T-cell (primary cell): ENCODE results near the gene PLCL1. TPM values are rescaled to one million over a fixed set of nuclear protein-coding genes. Genes with fewer than 3 reads are reported as not detected.

Experiments
- ATAC-seq, 4 experiments: fragments of 200-7000 bp in 3 of 4; fragments of 150-1000 bp in 1 of 4; cut with Tn5 transposase; replicated peaks in 1 of 4; 1 replicate in 3 of 4; 2 replicates in 1 of 4; pipeline ENCODE4 v1.10.0; 2021; ENCODE audit warnings: moderate library complexity in 3 of 4, mild to moderate bottlenecking in 2 of 4, moderate number of reproducible peaks in 1 of 4
- CTCF ChIA-PET, 2 donors: fragments of 300-600 bp; sonication (Branson Sonifier 250); formaldehyde crosslinking; loops; one replicate each; lab custom pipeline; 2022; ENCODE audit warnings: antibody characterized with exemption in 2 of 2; lab: Charles Lee
- POLR2A ChIA-PET, 2 donors: fragments of 300-600 bp; sonication (Branson Sonifier 250); formaldehyde crosslinking; loops; one replicate each; lab custom pipeline; 2022; ENCODE audit warnings: antibody characterized with exemption in 2 of 2; lab: Charles Lee
- DNase-seq, 35 experiments: peaks; one replicate each; pipeline versions ENCODE4 v3.0.0 to v3.0.0-alpha.2; 2013 to 2023
- H3K27ac ChIP-seq: one replicate; pipeline ENCODE4 v1.5.1; 2013; ENCODE audit warnings: low read length
- H3K27me3 ChIP-seq, 2 experiments: replicated peaks in 1 of 2; 1 replicate in 1 of 2; 2 replicates in 1 of 2; pipeline versions ENCODE4 v1.6.1 to v1.7.0; 2013; ENCODE audit warnings: low read length in 1 of 2, mixed read lengths in 1 of 2; ENCODE audit not compliant: control insufficient read depth in 2 of 2, insufficient read depth in 2 of 2; ENCODE audit errors: extremely low read depth in 1 of 2
- H3K36me3 ChIP-seq, 2 donors: 1 replicate in 1 of 2; 2 replicates in 1 of 2; pipeline versions ENCODE4 v1.6.1 to v1.7.0; 2013; ENCODE audit warnings: low read length in 1 of 2; ENCODE audit not compliant: control insufficient read depth in 2 of 2, insufficient read depth in 1 of 2; ENCODE audit errors: extremely low read depth in 1 of 2
- H3K4me1 ChIP-seq, 2 experiments: 1 replicate in 1 of 2; 2 replicates in 1 of 2; pipeline versions ENCODE4 v1.6.1 to v1.7.0; 2013; ENCODE audit warnings: low read length in 2 of 2, mixed read lengths in 1 of 2; ENCODE audit not compliant: insufficient read depth in 2 of 2, control insufficient read depth in 1 of 2; ENCODE audit errors: extremely low read depth in 1 of 2
- H3K4me3 ChIP-seq, 2 donors: 1 replicate in 1 of 2; 2 replicates in 1 of 2; pipeline versions ENCODE4 v1.5.1 to v1.7.0; 2013; ENCODE audit warnings: mild to moderate bottlenecking in 2 of 2, low read length in 1 of 2, moderate library complexity in 1 of 2; ENCODE audit not compliant: control insufficient read depth in 1 of 2; ENCODE audit errors: extremely low read depth in 1 of 2
- H3K9me3 ChIP-seq: 2 replicates; pipeline ENCODE4 v1.7.0; 2013
- H3K27ac Mint-ChIP-seq, 2 donors: one replicate each; pipeline ENCODE4 v1.8.0; 2020 to 2021; ENCODE audit warnings: mild to moderate bottlenecking in 2 of 2, mixed read lengths in 2 of 2
- H3K27me3 Mint-ChIP-seq, 2 donors: one replicate each; pipeline ENCODE4 v1.8.0; 2021 to 2022; ENCODE audit warnings: mixed read lengths in 2 of 2
- H3K36me3 Mint-ChIP-seq: one replicate; pipeline ENCODE4 v1.8.0; 2021; ENCODE audit warnings: mixed read lengths
- H3K4me1 Mint-ChIP-seq, 3 donors: one replicate each; pipeline ENCODE4 v1.8.0; 2020 to 2022; ENCODE audit warnings: mixed read lengths in 3 of 3, mild to moderate bottlenecking in 1 of 3
- H3K4me3 Mint-ChIP-seq, 3 donors: one replicate each; pipeline ENCODE4 v1.8.0; 2020 to 2022; ENCODE audit warnings: mild to moderate bottlenecking in 3 of 3, mixed read lengths in 3 of 3, moderate library complexity in 3 of 3
- H3K9me3 Mint-ChIP-seq, 3 donors: one replicate each; pipeline ENCODE4 v1.8.0; 2020 to 2022; ENCODE audit warnings: mixed read lengths in 3 of 3
- WGBS: methylation state at CpG from one replicate; pipeline ENCODE4 v1.1.5; 2013; ENCODE audit warnings: missing lambda C conversion rate; ENCODE audit not compliant: insufficient coverage; 5-methylcytosine and 5-hydroxymethylcytosine counted together
- total RNA-seq, 35 experiments: library from RNA in 6 of 35; stranded (reverse) in 6 of 35; fragments of 120-200 nt in 1 of 35; gene quantifications; one replicate each; pipeline versions ENCODE4 v1.2.1 to v1.2.4 and lab custom pipeline; 2013 to 2026

The PLCL1 gene
- total RNA-seq, 5 donors from 2014 or later (not counting 1 experiment from before 2014, with no cell fraction given) = 15.3 to 24.7 (median 20.3) TPM

DNA sequence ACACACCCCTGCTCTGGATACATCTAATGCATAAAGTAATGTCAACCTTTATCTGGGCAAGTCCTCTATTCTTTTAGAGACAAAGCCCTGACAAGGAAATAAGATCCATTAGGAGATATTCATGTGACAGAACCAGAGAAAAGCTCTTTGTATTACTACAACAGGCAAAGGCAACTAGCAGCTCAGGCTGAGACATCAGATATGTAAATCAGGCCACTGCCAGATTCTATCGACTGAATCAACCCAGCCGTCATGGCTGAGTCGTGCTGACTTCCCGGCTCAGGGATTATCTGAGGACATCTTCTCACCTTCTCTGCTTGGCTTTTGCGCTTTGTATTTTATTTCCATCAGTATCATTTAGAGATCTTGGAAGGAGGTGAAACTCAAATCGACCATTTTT is 294.5 kb downstream of the PLCL1 start:
- ATAC-seq (no peak), DNase-seq (no peak)
- Histone ChIP-seq H3K36me3 (peaks cover 0 to 2% of the 10 kb centered on the region in 2 donors), H3K27ac (no peak overlapping the region), H3K9me3 (no peaks in the 10 kb centered on the region), H3K27me3 (no peaks in the 10 kb centered on the region), H3K4me3 (no peak overlapping the region), H3K4me1 (no peaks in the 10 kb centered on the region)
- H3K36me3 Mint-ChIP-seq = peaks cover 46% of the 10 kb centered on the region
- WGBS = 92% methylated on average over 3 of the region's 6 CpGs
- H3K9me3 Mint-ChIP-seq = no peaks in the 10 kb centered on the region
- POLR2A ChIA-PET = no interaction called here
- no peaks in the 10 kb centered on the region for H3K27me3 Mint-ChIP-seq
- H3K4me3 Mint-ChIP-seq = no peak overlapping the region
- CTCF ChIA-PET = interaction anchor here in 1 of 2 donors (1.2 kb wide), 1 partner anchor 28 kb away, joined by 3 read pairs; no protein-coding TSS in a partner anchor
- no peak overlapping the region for H3K27ac Mint-ChIP-seq
- H3K4me1 Mint-ChIP-seq = peaks cover 0 to 2% (median 0%) of the 10 kb centered on the region in 3 donors

DNA sequence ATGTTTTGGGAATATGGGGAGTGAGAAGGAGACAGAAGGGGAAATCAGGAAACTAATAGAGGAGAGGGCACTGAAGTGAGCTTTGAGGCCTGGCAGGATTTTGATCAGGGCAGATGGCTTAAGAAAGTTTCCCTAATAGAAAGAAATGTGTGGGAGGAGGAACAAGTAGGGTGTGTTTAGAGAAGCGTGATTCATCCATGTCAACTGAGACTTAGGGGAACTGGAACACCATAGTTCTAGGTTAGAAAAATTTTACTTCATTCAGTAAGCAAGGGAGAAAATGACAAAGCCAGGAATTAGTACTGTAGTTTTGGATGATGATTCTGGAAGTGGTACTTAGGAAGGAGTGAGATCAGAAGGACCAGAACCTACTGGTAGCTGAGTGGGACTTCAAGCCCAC is 296.0 kb downstream of the PLCL1 start:
- H3K9me3 Mint-ChIP-seq = no peaks in the 10 kb centered on the region
- DNase-seq (no peak), ATAC-seq (no peak)
- H3K4me1 ChIP-seq = no peaks in the 10 kb centered on the region
- ChIA-PET POLR2A (no interaction called here), CTCF (no interaction called here)
- peaks cover 2 to 4% of the 10 kb centered on the region in 2 donors for H3K36me3 ChIP-seq
- no peak overlapping the region for H3K27ac ChIP-seq
- H3K27me3 Mint-ChIP-seq = no peaks in the 10 kb centered on the region
- H3K36me3 Mint-ChIP-seq = peaks cover 53% of the 10 kb centered on the region
- H3K27me3 ChIP-seq = no peaks in the 10 kb centered on the region
- H3K4me3 ChIP-seq = no peak overlapping the region
- no peak overlapping the region for H3K4me3 Mint-ChIP-seq
- no CpG with 5 or more reads among the region's 1 CpG for WGBS
- no peak overlapping the region for H3K27ac Mint-ChIP-seq
- no peaks in the 10 kb centered on the region for H3K9me3 ChIP-seq
- peaks cover 0 to 2% (median 0%) of the 10 kb centered on the region in 3 donors for H3K4me1 Mint-ChIP-seq

DNA sequence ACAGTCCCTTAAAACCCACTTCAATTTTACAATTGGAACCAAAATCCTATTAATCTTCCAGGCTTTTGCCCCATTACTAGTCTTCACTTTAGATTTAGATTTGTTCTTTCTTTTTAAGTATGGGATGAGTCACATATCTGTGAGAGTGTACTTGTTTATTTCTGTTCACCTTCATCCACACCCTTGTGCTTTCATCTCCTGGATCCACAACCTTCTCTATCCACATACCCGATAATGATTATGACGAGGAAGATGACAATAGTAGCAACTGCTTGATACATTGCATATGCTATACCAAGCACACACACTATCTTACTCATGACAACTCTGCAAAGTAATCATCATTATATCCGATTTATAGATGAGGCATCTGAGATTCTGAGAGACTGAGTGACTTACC is 297.3 kb downstream of the PLCL1 start:
- Histone ChIP-seq H3K9me3 (no peaks in the 10 kb centered on the region), H3K4me3 (no peak overlapping the region), H3K27me3 (no peaks in the 10 kb centered on the region), H3K27ac (no peak overlapping the region), H3K4me1 (no peaks in the 10 kb centered on the region), H3K36me3 (peaks cover 2 to 6% of the 10 kb centered on the region in 2 donors)
- CTCF ChIA-PET = no interaction called here
- peaks cover 66% of the 10 kb centered on the region for H3K36me3 Mint-ChIP-seq
- no peaks in the 10 kb centered on the region for H3K4me1 Mint-ChIP-seq
- no peak overlapping the region for H3K27ac Mint-ChIP-seq
- no peaks in the 10 kb centered on the region for H3K9me3 Mint-ChIP-seq
- DNase-seq (no peak), ATAC-seq (no peak)
- POLR2A ChIA-PET = no interaction called here
- WGBS = 100% methylated on average over 1 of the region's 3 CpGs
- H3K4me3 Mint-ChIP-seq = no peak overlapping the region
- no peaks in the 10 kb centered on the region for H3K27me3 Mint-ChIP-seq

GRCh38 chr2:198102120-198102519 is 297.7 kb downstream of the PLCL1 start:
- ATAC-seq (no peak), DNase-seq (no peak)
- Mint-ChIP-seq H3K27me3 (no peaks in the 10 kb centered on the region), H3K27ac (no peak overlapping the region), H3K4me3 (no peak overlapping the region), H3K36me3 (peaks cover 69% of the 10 kb centered on the region), H3K9me3 (no peaks in the 10 kb centered on the region), H3K4me1 (no peaks in the 10 kb centered on the region)
- H3K36me3 ChIP-seq = peaks cover 2 to 6% of the 10 kb centered on the region in 2 donors
- no peaks in the 10 kb centered on the region for H3K4me1 ChIP-seq
- POLR2A ChIA-PET = no interaction called here
- WGBS = no CpG with 5 or more reads among the region's 3 CpGs
- no peaks in the 10 kb centered on the region for H3K9me3 ChIP-seq
- no peak overlapping the region for H3K27ac ChIP-seq
- H3K4me3 ChIP-seq = no peak overlapping the region
- H3K27me3 ChIP-seq = no peaks in the 10 kb centered on the region
- CTCF ChIA-PET = no interaction called here

DNA sequence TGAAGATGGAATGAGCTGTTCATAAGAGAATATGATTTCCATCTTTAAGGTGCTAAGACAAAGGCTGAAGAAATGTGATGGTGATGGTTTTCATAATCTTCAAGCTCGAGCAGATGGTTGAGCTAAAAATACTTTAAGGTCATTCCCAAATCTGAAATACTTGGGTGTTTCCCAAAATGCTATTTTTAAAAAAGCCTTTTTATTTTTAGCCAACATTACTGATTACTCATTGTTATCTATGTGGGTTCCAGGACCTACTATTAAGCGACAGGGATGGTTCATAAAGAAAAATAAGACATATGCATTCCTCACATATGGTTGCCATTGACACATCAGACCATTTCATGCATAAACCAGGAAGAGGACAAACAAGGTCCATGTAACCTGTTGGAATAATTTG is 298.5 kb downstream of the PLCL1 start:
- POLR2A ChIA-PET = no interaction called here
- Histone ChIP-seq H3K27me3 (no peaks in the 10 kb centered on the region), H3K4me3 (no peak overlapping the region), H3K4me1 (no peaks in the 10 kb centered on the region), H3K27ac (no peak overlapping the region), H3K36me3 (peaks cover 2 to 6% of the 10 kb centered on the region in 2 donors), H3K9me3 (no peaks in the 10 kb centered on the region)
- Mint-ChIP-seq H3K36me3 (peaks cover 71% of the 10 kb centered on the region), H3K27me3 (no peaks in the 10 kb centered on the region), H3K4me1 (no peaks in the 10 kb centered on the region), H3K9me3 (no peaks in the 10 kb centered on the region), H3K27ac (no peak overlapping the region), H3K4me3 (no peak overlapping the region)
- no peak for DNase-seq
- no peak for ATAC-seq
- CTCF ChIA-PET = no interaction called here
- WGBS = no CpG with 5 or more reads among the region's 2 CpGs

- DNase-seq (peak in 1 of 35 experiments; percentile 11), ATAC-seq (no peak)
- Histone ChIP-seq H3K36me3 (peaks cover under 1 to 6% of the 10 kb centered on the region in 2 donors), H3K27me3 (no peaks in the 10 kb centered on the region), H3K4me3 (no peak overlapping the region), H3K27ac (no peak overlapping the region), H3K9me3 (no peaks in the 10 kb centered on the region), H3K4me1 (no peaks in the 10 kb centered on the region)
- no peaks in the 10 kb centered on the region for H3K9me3 Mint-ChIP-seq
- WGBS = 100% methylated on average over 2 of the region's 5 CpGs
- H3K36me3 Mint-ChIP-seq = peaks cover 68% of the 10 kb centered on the region
- H3K27me3 Mint-ChIP-seq = no peaks in the 10 kb centered on the region
- POLR2A ChIA-PET = no interaction called here
- H3K27ac Mint-ChIP-seq = no peak overlapping the region
- H3K4me1 Mint-ChIP-seq = no peaks in the 10 kb centered on the region
- CTCF ChIA-PET = no interaction called here
- no peak overlapping the region for H3K4me3 Mint-ChIP-seq
Observed at GRCh38 chr2:198106621-198107385, 302.4 kb downstream of the PLCL1 start.
